Measurements from ENCODE around the gene ZFAND3.

ZFAND3 gene

DNA sequence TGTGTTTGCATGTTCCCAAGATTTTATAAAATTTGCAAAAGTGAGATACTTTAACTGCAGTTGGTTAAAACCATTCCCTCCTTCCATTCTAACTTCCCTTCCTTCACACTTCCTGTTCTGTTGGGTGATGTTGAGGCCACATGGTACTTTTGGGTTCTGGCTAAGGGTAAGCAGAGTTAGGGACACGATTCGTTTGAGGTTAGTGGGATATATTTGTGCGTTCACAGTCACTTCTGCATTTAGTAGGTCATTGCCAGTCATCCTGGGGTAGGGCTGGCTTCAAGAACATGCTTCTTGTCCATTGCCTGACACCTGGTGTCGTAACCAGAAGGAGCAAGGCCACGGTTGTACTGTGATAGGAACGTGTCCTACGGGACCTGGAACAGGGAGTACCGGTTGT lies 340.1 kb downstream of the ZFAND3 start:
- no peak for DNase-seq

DNA sequence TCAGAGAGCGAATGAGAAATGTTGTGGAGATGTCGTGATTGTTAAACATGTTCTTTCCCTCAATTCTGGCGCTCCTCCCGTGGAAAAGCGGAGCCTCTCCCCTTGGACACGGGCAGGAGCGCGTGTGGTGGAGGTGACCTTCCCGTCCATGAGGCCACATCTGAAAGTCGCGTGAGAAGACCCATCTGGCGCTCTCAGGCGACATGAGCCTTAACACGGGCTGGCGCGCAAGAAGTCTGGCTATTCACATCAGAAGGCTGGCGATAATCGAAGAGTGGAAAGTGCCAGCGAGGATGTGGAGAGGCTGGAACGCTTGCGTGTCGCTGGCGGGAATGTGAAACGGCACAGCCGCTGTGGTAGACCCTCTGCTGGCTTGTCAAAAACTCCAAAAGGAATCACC lies 341.3 kb downstream of the ZFAND3 start:
- no peak for DNase-seq

DNA sequence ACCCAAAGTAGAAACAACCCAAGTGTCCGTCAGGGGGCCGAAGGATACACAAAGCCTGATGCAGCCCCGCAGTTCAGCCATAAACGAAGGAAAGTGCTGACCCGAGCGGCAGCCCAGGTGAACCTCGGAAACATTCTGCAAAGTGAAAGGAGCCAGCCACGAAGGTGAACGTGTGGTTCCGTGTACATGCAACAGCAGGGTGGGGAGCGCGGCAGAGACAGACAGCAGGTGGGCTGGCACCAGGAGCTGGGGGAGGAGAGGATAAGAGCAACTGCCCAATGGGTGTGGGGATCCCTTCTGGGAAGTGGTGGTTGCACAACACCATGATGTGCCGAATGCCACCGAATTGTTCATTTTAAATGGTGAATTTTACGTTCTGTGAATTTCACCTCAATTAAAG lies 341.8 kb downstream of the ZFAND3 start:
- DNase-seq, result no peak

DNA sequence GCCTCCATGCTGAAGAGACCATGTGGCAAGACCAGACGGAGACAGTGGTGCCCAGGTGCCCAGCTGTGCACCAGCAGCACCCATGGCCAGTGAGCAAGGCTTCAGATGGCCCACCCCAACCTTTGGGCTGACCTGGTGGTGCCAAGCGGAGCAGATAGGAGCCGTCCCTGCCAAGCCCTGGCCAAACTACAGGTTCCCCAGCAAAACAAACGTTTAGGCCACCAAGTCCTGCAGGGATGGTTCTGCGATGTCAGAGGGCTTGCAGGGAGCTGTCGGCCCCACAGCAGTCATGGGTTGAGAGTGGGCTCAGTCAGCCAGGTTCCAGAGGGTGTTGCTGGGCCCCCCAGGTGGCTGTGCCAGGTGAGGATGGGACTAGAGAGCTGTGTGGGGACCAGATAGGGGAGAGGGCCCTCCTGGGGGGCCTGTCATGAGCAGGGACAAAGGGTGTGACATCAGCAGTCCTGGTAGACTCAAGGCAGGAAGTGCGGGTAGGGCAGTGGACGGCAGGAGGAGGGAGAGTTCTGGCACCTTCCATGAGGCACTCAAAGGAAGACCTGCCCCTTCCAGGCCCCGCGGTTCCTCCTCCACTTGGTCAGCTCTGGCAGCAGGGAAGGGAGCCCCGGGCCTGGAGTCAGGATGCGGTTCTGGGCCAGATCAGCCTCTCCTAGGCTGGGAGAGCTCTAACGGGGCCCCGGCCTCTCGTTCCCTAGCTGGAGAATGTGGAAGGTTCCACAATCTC lies 342.4 kb downstream of the ZFAND3 start:
- no peak for DNase-seq

DNA sequence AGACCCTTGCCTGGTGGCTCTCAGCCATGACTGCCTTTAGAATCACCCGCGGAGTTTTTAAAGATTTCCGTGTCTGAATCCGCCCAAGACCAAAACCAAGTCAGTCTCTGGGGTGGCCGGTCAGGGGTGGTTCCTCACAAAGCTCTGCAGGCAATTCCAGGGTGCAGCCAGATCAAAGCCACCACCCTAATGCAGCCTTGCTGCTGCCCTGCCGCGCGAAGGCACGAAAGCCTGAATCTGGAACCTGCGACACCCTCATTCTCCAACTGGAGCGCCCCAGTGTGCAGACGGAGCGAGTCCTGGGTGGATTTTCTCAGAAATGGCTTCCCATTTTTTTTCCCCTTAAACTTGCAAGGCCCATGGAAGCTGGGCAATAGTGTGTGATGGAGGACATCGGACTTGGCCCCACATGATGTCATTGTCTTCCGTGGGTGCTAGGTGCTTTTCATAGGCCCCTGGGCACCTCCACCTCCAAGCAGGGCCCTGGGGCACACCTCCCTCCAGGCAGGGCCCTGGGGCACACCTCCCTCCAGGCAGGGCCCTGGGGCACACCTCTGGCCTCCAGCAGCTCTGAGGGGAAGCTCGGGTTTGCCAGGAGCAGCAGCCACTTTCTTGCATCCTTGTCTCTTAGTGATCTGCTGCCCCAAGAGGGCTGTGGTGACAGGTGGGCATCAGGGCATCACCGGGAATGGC lies 343.1 kb downstream of the ZFAND3 start:
- DNase-seq, result no peak

DNA sequence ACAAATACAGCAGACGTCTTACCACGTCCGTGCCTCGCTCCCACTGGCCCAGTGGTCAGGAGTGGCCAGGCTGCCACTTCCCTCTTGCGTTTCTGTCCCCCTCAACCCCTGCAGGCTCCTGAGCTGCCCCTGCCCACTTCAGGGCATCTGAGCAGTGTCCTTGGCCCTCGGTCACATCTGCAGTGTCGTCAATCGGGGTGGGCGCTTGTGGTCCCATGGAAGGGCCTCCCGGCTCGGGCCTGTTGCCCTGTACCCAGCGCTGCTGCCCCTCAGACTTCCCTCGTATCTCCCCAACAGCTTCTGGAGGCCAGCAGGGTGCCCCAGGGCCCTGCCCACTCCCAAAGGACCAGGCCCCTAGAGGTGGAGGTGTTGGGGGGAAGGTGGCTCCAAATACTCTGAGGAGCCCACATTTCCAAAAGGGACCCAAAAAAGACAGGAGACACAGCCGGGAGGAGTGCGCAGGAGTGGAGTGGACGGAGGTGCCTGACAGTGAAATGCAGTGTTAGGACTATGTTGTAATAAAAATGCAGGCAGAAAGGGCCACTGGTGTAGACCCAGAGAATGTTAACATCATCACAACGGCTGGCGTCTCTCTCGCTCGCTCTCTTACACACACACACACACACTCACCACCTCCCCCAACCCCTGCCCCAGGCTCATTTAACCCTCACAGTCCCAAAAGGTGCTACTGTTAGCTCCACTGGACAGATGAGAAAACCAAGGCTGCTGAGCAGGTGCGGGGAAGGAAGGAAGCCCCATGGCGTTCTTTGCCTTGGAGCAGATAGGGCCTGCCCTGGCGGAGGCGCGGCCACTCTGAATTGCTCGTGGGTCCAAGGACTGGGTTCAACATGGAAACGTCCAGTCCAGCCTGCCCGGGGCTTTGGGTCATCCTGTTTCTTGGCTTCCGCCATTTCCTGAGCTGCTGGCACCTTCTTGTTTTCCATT lies 343.9 kb downstream of the ZFAND3 start:
- no peak for DNase-seq

DNA sequence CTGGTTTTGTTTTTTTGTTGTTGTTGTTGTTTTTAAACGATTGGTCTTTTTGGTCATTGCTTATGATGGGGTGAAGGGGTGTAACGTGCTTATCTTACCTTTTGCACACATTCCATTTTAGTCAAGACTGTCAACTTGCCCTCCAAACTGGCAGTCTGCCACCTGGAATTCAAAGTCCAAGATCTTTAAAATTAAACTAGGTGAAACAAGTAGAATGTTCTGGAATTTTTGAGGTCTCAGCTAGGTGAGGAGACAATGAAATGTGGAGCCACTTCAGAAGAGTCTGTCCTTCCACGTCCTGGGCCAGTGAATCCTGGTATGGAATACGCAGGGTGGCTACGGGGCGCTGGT lies 344.6 kb downstream of the ZFAND3 start:
- DNase-seq, result no peak

DNA sequence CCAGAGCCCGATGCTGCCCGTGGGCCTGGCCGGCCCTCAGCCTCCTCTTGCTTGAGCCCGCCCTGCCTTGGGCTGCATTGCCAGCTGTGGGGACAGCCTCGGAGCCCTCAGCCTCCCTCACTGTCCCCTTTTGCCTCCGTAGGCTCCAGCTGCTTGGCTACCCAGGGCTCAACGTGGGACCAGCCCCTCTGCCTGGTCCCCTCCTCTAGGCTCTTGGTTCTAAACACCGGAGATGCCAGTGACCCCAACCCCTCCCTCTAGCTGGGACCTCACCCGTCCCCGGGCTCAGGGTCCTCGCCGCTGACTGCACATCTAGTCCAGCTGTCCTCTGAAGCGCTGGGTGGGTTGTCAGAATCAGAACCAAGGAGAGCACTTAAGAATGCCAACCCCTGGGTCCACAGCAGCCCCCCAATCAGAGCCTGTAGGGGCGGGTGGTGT lies 345.2 kb downstream of the ZFAND3 start:
- no peak for DNase-seq

DNA sequence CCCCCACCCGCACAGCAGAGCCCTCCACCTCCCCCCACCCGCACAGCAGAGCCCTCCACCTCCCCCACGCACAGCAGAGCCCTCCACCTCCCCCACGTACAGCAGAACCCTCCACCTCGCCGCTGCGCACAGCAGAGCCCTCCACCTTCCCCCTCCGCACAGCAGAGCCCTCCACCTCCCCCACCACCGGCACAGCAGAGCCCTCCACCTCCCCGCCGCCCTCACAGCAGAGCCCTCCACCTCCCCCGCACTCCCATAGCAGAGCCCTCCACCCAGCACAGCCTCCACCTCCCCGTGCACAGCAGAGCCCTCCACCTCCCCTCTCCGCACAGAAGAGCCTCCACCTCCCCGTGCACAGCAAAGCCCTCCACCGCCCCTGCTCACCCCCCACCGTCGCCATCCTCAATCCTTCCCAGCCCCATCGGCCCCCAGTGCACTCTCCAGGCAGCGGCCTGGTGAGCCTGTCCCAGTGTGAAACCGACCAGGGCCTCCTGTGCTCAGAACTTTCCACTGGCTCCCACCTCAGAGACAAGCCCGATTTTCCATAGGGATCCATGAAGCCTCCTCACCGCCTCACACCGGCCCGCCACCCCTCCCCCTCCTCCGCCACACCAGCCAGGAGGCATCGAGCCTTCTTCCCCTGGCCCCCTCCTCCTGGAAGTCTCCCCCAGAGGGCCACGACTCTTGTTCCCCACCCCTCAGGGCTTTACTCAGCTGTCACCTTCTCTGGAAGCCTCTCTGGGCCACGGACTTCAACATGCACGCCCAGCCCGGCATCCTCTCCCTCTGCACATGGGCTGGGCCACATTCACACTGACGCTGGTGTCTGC lies 347.1 kb downstream of the ZFAND3 start:
- no peak for DNase-seq

DNA sequence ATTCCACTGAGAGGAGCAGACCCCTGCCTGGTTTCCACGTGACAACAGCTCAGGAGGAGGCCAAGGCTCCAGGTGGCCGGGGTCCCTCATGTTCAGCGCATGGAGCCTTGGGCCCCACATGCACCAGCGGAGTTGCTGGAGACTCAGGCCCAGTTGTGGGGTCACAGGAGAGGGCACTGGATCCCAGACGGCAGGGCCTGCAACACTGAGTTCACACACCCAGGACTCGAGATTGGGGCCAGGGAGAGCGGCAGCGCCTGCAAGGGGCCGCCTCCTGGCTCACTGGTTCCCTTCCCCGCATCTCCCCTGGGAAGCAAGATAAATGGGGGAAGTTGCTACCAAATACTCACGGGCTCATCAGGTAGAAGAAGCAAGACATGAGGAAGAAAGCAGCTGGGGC lies 348.1 kb downstream of the ZFAND3 start:
- no peak for DNase-seq

DNA sequence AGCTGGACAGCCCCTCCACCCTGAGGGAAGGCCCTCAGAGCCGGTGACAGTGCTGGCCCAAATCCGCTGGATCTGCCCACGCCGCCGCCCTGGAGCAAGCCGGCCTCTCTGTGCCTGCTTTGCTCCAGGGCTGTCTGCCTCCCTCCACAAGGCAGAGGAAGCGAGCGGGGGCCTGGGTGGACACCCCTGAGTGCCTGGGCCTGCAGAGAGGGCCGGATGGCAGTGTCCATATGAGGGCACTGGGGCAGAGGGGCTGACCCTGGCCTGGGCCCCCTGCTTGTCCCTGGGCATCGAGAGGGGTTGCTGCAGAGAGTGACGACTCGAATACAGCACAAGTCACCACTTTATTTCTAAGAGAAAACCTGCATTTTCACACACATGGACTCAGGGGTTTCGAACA lies 348.6 kb downstream of the ZFAND3 start:
- DNase-seq, result no peak

DNA sequence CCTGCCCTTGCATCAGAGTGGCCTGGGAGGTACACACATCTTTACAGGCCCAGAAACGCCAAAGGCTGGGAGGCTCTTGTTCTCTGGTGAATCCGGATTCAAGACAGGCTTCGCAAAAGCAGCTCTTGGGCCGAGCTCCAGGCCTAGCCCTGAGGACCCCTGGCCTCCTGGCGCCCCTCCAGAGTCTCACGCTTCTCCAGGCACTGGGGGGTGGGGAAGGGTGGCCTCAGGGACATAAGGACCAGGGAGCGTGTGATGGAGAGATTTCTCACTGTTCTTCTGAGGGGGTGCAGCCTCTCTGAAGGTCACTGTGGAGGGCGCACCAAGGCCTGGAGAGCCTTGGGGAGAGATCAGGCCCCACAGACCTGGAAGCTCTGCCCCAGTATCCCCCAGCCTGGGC lies 349.2 kb downstream of the ZFAND3 start:
- DNase-seq, result no peak

DNA sequence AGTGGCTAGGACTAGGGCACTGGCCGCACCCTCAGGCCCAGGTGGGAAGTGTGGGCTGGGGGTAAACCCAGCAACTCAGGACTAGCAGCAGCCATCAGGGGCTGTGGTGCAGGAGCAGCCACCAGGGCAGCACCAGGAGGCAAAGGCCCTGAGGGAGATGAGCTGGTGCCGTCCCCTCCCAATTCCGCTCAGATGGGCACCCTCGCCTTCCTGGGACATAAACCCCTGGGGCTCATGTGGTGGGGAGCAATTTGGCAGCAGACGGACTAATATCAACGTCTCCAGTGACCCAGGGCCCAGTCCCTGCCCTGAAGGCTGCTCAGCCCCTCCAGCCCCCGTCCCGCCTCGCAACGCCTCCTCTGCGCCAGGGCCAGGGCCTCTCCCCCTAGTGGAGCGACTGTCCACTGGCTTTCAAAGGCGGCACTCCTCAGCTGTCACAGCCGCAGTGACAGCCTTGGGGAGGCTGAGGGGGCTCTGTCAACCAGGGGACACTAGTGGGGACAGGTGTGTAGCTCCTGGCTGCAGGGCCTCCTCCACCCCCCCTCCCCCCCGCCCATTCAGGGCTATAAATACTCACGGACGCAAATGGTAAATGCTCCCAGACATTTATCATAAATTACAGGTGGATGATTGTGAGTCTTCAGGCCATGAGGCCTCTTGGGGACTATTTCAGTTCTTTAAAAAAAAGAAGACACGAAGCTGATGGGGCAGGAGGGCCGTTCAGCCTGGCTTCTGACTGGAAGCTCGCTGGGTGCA lies 349.9 kb downstream of the ZFAND3 start:
- no peak for DNase-seq

DNA sequence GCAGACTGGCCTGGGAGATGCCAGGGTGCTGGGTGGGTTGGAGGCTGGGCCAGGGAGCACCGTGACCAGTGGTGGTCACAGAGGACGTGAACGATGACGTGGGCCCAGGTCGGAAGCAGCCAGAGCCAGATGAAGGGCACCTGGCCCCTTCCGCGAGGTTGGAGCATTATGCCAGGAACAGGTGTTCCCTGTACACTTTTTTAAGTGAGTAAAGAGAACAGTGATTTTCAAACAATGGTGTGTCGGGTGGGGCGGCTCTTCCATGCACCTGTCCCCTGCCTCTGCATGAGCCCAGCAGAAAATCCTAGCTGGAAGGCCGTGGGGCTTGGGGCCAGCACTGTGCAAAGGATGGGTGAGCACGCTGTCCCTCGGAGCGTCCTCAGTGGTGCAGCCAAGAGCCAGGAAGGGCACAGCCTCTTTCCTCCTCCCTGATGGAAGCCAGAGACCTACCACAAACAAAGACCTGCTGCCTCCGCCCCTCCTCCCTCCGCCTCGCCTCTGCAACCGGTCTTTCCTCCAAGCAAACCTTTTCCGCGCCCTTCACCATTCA lies 350.5 kb downstream of the ZFAND3 start:
- DNase-seq, result no peak

DNA sequence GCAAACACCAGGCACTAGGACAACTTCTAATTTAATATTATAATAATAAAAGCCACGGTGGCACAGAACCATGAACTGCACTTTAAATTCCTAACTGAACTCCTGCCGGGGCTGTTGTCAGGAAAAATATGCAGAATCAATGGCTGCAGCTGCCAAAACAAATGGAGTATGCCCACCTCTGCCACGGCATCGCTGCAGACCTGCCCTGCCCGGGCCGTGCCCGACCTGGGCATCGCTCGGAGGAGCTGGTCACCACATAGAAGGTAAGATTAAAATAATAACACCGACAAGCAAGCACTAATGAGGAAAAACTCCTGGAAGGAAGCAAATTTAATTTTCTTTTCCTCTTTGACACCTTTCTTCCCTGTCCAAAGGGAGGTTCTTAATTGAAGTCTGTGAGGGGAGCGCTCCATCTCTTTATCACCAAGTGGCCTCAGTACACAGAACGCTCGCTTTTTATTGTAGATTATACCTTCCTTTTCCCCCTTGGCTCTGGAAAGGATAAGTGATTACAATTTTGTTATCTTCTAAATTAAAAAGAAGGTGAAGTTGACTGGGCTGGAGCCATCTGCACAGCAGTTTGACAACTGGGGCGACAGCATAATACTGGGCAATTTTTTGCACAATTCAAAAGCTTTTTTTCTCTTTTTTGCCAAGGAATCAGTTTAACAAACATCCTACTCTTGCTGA lies 351.3 kb downstream of the ZFAND3 start:
- DNase-seq, result no peak

DNA sequence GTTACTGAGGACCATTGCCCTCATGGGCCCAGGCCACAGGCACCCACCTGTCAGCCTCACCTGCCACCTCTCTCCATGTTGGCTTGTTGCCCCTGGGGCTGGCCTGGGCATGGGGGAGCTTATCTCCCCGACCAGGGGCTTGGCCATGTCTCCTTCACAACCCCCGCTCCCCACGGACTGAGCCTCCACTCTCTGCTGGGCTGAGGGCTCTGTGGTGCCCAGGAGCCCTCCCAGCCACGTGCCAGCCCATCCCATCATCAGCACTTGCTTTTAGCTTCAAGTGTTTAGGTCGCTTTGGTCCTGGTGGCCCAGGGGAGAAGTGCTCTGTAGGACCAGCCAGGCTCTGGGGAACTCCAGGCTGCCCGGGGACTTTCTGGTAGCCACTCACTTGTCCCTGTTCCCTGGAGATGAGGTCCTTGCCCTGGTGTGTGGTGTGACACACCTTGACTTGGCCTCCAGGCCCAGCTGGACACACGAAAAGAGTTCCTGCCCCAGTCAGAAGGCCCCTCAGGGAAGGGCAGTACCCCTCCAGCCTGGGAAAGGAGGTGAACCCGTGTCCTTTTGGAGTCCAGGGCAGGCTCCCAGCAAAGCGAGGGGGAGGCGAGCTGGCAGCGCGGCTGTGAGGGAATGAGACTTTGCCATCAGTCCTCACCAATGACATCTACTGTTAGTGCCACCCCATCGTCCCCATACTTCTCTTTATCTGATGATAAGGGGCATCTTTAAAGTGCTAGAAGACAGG lies 352.6 kb downstream of the ZFAND3 start:
- DNase-seq, result no peak

DNA sequence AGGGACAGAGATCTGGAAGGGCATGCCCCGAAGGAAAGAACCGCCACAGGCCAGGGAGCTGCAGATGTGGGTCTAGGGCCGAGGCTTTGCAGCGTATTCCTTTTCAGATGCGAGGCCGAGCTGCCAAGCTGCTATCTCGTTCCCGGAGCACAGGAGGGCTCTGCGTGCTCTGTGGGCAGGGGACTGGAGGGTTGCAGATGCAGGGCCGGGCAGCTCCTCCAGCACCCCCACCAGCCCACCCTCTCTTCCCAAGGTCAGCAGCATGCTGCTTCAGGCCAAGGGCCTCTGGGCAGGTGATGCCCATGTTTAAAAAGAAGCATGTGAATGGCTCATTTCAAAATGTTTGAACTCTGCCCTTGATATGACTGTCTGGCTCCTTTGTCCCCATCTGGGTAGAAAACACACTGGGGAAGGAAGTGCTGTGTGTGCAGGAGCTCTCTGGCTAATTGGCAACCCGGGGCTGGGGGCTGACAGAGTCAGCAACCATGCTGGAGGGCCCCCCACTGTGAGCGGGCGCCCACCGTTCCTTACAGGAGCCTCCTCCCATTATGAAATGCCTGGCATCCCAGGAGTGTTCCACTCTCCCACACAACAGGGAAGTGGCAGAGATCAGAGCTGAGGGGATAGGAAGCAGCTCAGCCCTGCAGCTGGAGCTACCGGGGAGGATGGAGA lies 353.3 kb downstream of the ZFAND3 start:
- no peak for DNase-seq

DNA sequence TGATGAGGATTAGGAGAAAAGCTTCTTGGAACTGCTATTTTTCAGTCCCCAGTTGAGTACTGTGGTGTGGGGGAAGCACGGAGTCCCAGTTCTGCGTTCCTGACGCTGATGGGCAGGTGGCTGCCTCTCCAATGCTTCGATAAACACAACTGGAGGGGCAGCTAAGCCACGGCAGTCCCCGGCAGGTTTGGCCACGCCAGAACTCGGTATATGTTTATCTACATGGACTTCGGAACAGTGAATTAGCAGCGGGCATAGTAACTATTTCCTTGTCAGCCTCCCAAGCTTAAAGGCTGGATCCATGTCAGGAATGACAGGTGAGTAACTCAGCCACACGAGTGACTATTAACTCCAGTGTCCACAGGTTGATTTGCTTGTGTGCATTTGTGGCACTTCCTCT lies 354.4 kb downstream of the ZFAND3 start:
- no peak for DNase-seq

DNA sequence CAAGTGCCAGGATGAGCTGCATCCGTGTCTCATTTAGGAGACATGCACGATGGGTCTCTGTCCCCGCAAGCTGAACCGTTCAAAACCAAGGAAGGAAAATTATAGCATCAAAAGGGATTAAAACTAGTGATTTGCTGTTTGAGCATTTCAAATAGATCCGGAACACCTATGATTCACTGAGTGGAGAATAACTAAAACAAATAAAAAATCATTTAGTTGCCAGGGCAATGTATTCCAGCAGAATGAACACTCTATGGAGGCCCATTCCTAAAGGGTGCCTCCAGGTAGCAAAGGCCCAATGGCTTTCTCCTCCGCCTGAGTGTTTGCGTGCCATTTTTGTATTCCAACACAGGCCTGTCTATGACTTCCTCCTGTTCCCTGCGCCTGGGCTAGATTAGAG lies 354.8 kb downstream of the ZFAND3 start:
- DNase-seq, result no peak
